Peyer's patch (tissue), 4 donors: ENCODE data around the gene PLEKHG5. TPM values are rescaled to one million over a fixed set of nuclear protein-coding genes. Genes with fewer than 3 reads are reported as not detected.

Experiments used
- DNase-seq, 3 donors: peaks; one replicate each; pipeline ENCODE4 v3.0.0-alpha.2; 2017 to 2019
- H3K27ac ChIP-seq, 4 donors: fragments of 200-600 bp; sonication (generic); one replicate each; pipeline ENCODE4 v1.5.1; 2016 to 2019
- H3K27me3 ChIP-seq, 2 donors: fragments of 200-600 bp; sonication (generic); one replicate each; pipeline ENCODE4 v1.5.1; 2019
- H3K36me3 ChIP-seq, 3 donors: fragments of 200-600 bp; sonication (generic); one replicate each; pipeline ENCODE4 v1.5.1; 2016 to 2019
- H3K4me1 ChIP-seq, 4 donors: fragments of 200-600 bp; sonication (generic); one replicate each; pipeline ENCODE4 v1.5.1; 2016 to 2019
- H3K4me3 ChIP-seq, 4 donors: fragments of 200-600 bp; sonication (generic); 1 replicate in 3 of 4; 2 replicates in 1 of 4; pipeline ENCODE4 v1.5.1; 2016 to 2019; ENCODE audit warnings: mild to moderate bottlenecking in 1 of 4
- H3K9me3 ChIP-seq, 4 donors: fragments of 200-600 bp; sonication (generic); one replicate each; pipeline ENCODE4 v1.5.1; 2016 to 2019; ENCODE audit warnings: mild to moderate bottlenecking in 1 of 4
- CTCF ChIP-seq, 6 experiments: fragments of 450-650 bp in 4 of 6; fragments of 200-600 bp in 2 of 6; sonication (generic) in 1 of 6; IDR thresholded peaks; one replicate each; pipeline ENCODE4 v1.5.1; 2017 to 2019; ENCODE audit warnings: antibody characterized with exemption in 6 of 6, mild to moderate bottlenecking in 3 of 6, moderate library complexity in 1 of 6
- POLR2A ChIP-seq, 2 donors: fragments of 450-650 bp; IDR thresholded peaks; one replicate each; pipeline ENCODE4 v1.5.1; 2017; ENCODE audit warnings: antibody characterized with exemption in 2 of 2, mild to moderate bottlenecking in 2 of 2, moderate library complexity in 2 of 2
- total RNA-seq, 4 donors: library from RNA; depleted of rRNA; stranded (reverse); fragments of >200 nt; gene quantifications; one replicate each; pipeline ENCODE4 v1.1.0, GENCODE V29; 2016

PLEKHG5 gene
- total RNA-seq, 4 donors from 2014 or later: 17.7 to 56.9 (median 45.4) TPM

- H3K27me3 ChIP-seq: no peaks in the 10 kb centered on the region
- H3K9me3 ChIP-seq: no peaks in the 10 kb centered on the region
- TF ChIP-seq CTCF (IDR thresholded peaks at IDR 0.05) (no peak), POLR2A (IDR thresholded peaks at IDR 0.05) (no peak)
- H3K36me3 ChIP-seq: no peaks in the 10 kb centered on the region
- no peak overlapping the region for H3K27ac ChIP-seq
- H3K4me3 ChIP-seq: no peak overlapping the region
- no peak for DNase-seq
- no peaks in the 10 kb centered on the region for H3K4me1 ChIP-seq
Measured at GRCh38 chr1:6507037-6507428, 15.6 kb upstream of the PLEKHG5 start.

GRCh38 chr1:6506210-6507036, 15.0 kb upstream of the PLEKHG5 start:
- Histone ChIP-seq H3K9me3 (no peaks in the 10 kb centered on the region), H3K4me1 (no peaks in the 10 kb centered on the region), H3K27me3 (no peaks in the 10 kb centered on the region), H3K4me3 (no peak overlapping the region), H3K36me3 (no peaks in the 10 kb centered on the region), H3K27ac (no peak overlapping the region)
- TF ChIP-seq CTCF (IDR thresholded peaks at IDR 0.05): no peak
- no peak for TF ChIP-seq POLR2A (IDR thresholded peaks at IDR 0.05)
- DNase-seq: no peak

GRCh38 chr1:6505367-6506209, 14.1 kb upstream of the PLEKHG5 start:
- no peak for DNase-seq
- no peak overlapping the region for H3K4me3 ChIP-seq
- no peaks in the 10 kb centered on the region for H3K9me3 ChIP-seq
- H3K27me3 ChIP-seq: no peaks in the 10 kb centered on the region
- no peak for TF ChIP-seq POLR2A (IDR thresholded peaks at IDR 0.05)
- TF ChIP-seq CTCF (IDR thresholded peaks at IDR 0.05): no peak
- H3K4me1 ChIP-seq: no peaks in the 10 kb centered on the region
- no peak overlapping the region for H3K27ac ChIP-seq
- H3K36me3 ChIP-seq: no peaks in the 10 kb centered on the region

GRCh38 chr1:6504887-6505286, 13.4 kb upstream of the PLEKHG5 start:
- Histone ChIP-seq H3K4me3 (no peak overlapping the region), H3K9me3 (no peaks in the 10 kb centered on the region), H3K27ac (no peak overlapping the region), H3K4me1 (no peaks in the 10 kb centered on the region), H3K27me3 (no peaks in the 10 kb centered on the region), H3K36me3 (no peaks in the 10 kb centered on the region)
- DNase-seq: no peak
- no peak for TF ChIP-seq CTCF (IDR thresholded peaks at IDR 0.05)
- TF ChIP-seq POLR2A (IDR thresholded peaks at IDR 0.05): no peak

GRCh38 chr1:6503884-6504602, 12.6 kb upstream of the PLEKHG5 start:
- H3K27ac ChIP-seq: no peak overlapping the region
- no peaks in the 10 kb centered on the region for H3K9me3 ChIP-seq
- no peaks in the 10 kb centered on the region for H3K36me3 ChIP-seq
- no peak for DNase-seq
- no peak for TF ChIP-seq POLR2A (IDR thresholded peaks at IDR 0.05)
- TF ChIP-seq CTCF (IDR thresholded peaks at IDR 0.05): no peak
- H3K4me1 ChIP-seq: no peaks in the 10 kb centered on the region
- no peak overlapping the region for H3K4me3 ChIP-seq
- no peaks in the 10 kb centered on the region for H3K27me3 ChIP-seq
